GM19468 (cell line): Measurements from ENCODE around the gene SPPL3.

Experiments
- ATAC-seq: cut with Tn5 transposase; IDR thresholded peaks from one replicate; pipeline ENCODE4 v1.9.1; 2021; ENCODE audit warnings: mild to moderate bottlenecking, moderate library complexity, moderate number of reproducible peaks; ENCODE audit not compliant: unreplicated experiment; ENCODE audit errors: extremely low read depth

The SPPL3 gene

GRCh38 chr12:120882055-120882555 lies 22.1 kb downstream of the SPPL3 start:
- ATAC-seq, result no peak

- no peak for ATAC-seq
Observed at GRCh38 chr12:120879718-120880300, 24.3 kb downstream of the SPPL3 start.

DNA sequence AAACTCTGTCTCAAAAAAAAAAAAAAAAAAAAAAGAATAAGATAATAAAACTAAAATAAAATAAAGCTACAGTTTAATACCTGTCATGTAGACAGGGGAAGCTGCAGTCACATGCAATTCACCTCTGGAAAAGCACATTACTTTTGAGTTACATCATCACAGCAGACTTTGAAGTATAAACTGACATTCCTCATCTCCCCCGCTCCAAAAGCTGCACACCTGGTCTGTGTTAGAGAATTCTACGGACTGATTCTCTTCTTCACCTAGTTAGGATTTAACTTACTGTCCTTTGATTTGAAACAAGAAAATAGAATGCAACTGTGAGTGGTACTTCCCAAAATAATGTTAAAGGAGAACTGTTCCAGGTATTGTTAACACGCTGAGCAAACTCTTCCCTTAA lies 25.1 kb downstream of the SPPL3 start:
- no peak for ATAC-seq

DNA sequence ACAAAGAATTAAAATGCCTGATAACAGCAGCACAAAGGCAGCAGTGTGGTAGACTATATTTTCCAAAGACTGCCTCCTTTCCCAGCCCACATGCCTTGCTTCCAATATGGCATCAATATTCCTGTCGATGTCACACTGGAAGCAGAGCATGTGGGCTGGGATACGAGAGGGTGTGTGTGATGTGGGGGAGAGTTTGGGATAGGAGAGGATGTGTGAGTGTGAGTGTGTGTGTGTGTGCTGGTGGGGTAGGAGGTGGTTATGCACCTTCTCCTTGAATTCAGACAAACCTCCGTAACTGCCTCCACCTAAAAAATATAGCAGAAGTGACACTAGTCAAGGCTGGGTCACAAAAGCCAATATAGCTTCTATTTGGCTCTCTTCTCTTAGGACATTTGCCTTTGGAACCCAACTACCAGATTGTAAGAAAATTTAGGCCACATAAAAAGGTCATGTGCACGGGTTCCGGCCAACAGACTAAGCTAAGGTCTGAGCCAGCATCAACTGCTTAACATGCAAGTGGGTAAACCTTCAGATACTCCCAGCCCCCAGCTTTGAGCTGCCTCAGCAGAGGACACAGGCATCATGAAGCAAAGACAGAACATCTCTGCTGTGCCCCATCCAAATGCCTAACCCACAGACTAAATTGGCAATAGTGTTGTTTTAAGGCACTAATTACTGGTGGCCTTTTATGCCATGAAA lies 29.5 kb downstream of the SPPL3 start:
- no peak for ATAC-seq

DNA sequence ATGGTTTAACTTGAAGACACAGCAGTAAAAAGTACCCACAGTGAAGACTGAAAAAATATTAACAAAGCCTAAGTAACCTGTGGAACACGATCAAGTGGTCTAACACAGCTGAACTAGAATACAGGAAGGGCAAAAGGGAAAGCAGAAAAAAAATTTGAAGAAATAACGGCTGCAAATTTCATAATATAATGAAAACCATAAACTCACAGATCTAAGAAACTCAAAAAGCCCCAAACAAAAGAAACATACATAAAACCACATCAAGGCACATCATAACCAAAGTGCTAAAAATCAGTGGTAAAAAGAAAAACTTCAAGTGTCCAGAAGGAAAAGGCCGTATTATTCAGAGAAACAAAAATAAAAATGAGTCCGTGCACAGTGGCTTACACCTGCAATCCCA lies 30.9 kb downstream of the SPPL3 start:
- ATAC-seq, result no peak

- ATAC-seq, result no peak
Observed at GRCh38 chr12:120872487-120872886, 31.7 kb downstream of the SPPL3 start.

GRCh38 chr12:120870415-120870814 lies 33.7 kb downstream of the SPPL3 start:
- no peak for ATAC-seq

DNA sequence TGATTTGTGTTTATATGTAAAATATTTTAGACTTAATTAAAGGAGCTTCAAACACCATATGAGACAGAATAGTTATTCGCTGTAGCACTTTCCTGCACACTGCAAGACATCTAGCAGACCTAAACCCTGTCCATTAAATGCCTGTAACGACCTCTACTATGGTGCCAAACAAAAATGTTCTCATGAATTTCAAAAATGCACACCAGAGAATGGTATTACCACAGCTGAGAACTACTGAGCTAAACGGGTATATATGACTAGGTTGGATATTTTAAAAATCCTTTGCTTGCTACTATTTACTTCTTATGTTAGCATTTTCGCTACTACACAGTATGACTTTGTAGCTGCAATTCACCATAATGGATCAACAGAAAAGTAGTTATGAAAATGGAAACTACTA lies 34.8 kb downstream of the SPPL3 start:
- ATAC-seq, result no peak

DNA sequence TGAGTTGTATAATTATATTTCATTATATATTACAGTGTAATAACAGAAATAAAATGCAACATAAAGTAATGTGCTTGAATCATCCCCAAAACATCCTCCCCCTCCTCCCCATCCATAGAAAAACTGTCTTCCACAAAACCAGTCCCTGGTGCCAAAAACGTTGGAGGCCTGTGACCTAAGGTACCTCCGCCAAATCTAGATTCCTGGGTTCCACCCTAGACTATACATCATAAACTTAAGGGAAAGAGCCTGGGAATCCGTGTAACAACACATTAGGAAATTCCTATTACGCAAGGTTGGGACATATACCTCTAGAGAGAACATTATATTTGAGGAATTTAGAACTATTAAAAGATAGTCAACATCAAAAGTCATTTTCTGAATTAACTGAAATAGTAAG lies 38.0 kb downstream of the SPPL3 start:
- no peak for ATAC-seq

- ATAC-seq, result no peak
Observed at GRCh38 chr12:120865098-120865497, 39.1 kb downstream of the SPPL3 start.

DNA sequence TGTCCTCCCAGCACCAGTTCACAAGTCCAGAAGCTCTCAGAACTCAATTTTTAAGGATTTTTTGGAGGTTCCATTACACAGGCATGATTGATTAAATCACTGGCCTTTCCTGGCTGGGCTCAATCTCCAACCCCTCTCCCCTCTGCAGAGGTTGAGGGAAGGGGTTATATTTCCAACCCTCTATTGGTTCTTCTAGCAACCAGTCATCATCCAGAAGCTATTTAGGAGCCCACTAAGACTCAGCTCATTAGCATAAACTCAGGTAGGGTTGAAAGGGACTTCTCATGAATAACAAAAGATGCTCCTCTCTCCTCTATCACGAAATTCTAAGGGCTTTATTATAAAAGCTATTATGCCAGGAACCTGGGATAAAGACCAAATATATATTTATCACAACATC lies 41.5 kb downstream of the SPPL3 start:
- ATAC-seq, result no peak

GRCh38 chr12:120861074-120861795 lies 42.9 kb downstream of the SPPL3 start:
- no peak for ATAC-seq

GRCh38 chr12:120858306-120859088 lies 45.7 kb downstream of the SPPL3 start:
- no peak for ATAC-seq

- ATAC-seq, result no peak
Observed at GRCh38 chr12:120856980-120857379, 47.2 kb downstream of the SPPL3 start.

- ATAC-seq, result no peak
Observed at GRCh38 chr12:120855823-120856588, 48.2 kb downstream of the SPPL3 start.

DNA sequence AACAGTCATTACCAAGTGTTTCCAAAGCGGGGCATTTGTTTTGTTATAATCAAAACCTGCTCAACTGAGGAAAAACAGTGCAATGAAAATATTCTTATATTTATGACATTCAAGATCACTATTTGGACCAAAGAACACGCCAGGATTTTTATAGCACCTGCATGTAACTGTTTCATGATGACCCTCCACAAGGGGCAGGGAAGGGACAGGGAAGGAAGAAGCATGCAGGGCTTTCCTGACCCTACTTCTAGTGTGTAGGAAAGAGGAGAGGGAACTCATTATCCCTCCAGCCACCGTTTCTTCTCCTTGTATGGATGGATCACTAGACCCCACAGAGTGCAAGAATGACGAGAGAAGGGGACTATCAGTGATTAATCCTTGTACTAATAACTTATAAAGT lies 49.4 kb downstream of the SPPL3 start:
- ATAC-seq, result no peak

DNA sequence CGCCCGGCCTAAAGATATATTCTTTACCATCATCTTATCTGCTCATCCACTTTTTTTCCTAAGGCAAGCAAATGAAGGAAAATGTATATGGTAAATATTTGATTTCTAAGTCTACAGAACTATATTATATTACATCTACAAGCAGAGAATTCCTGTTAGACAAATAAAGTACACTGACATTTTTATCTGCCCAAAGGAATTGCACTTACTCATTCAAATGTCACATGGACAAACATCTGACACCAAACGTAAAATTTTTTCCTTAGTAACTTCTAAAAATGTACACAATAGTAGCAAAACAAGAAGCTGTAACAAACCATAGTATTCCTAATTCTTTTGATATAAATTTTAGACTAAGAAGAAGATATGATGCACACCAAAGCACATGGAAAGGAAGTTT lies 51.0 kb downstream of the SPPL3 start:
- no peak for ATAC-seq

DNA sequence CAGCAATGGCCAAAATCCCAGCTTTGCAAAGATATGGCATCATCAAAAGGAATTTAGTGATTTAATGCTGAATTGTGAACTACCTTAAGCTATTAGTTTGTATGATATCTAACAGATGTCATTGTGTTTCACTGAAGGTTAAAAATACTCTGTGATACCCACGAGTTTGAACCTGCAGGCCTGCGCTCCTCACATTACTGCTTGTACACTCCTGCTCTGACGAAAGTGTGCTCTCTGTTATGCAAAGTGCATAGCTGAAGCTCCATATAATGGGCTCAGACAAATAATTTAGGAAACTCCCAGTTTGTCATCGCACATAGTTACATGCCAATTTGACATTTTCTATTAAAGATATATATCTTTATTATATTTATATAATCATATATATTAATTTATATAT lies 52.2 kb downstream of the SPPL3 start:
- no peak for ATAC-seq

DNA sequence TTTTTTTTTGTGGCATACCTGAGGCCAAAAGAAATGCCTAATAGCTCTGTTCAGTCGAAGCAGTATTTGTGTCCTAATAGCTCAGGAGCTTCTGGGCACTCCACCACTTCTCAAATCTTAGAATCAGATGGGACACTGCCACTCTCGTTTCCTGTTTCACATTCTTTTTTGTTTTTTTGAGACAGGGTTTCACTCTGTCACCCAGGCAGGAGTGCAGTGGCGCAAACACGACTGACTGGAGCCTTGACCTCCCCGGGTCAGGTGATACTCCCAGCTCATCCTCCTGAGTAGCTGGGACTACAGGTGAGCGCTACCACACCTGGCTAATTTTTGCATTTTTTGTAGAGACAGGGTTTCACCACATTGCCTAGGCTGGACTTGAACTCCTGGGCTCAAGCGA lies 52.7 kb downstream of the SPPL3 start:
- ATAC-seq, result peak; percentile 40

GRCh38 chr12:120849765-120850164 lies 54.4 kb downstream of the SPPL3 start:
- ATAC-seq, result no peak
